Activated T-cell treated with anti-CD3 and anti-CD28 coated beads, Interleukin-2, amount 50 U/mL, for 24 hours (primary cell): ENCODE results near the gene MRPL21.
"Not testable (repeated sequence)": the region's sequence is repeated elsewhere in the genome, so short reads cannot be mapped to it uniquely, and the experiment has no call there.

Source experiments
- DNase-seq: peaks from one replicate; pipeline ENCODE4 v3.0.0-alpha.2; 2020
- H3K27ac Mint-ChIP-seq: 2 replicates; pipeline ENCODE4 v1.8.0; 2020; ENCODE audit warnings: mild to moderate bottlenecking, mixed read lengths
- H3K27me3 Mint-ChIP-seq: 2 replicates; pipeline ENCODE4 v1.8.0; 2020; ENCODE audit warnings: mixed read lengths
- H3K36me3 Mint-ChIP-seq: 2 replicates; pipeline ENCODE4 v1.8.0; 2020; ENCODE audit warnings: low read depth, mixed read lengths
- H3K4me1 Mint-ChIP-seq: 2 replicates; pipeline ENCODE4 v1.8.0; 2020; ENCODE audit warnings: low read depth, mixed read lengths
- H3K4me3 Mint-ChIP-seq: 2 replicates; pipeline ENCODE4 v1.8.0; 2020; ENCODE audit warnings: mild to moderate bottlenecking, moderate library complexity, mixed read lengths
- H3K9me3 Mint-ChIP-seq: 2 replicates; pipeline ENCODE4 v1.8.0; 2020; ENCODE audit warnings: mixed read lengths

MRPL21 gene

DNA sequence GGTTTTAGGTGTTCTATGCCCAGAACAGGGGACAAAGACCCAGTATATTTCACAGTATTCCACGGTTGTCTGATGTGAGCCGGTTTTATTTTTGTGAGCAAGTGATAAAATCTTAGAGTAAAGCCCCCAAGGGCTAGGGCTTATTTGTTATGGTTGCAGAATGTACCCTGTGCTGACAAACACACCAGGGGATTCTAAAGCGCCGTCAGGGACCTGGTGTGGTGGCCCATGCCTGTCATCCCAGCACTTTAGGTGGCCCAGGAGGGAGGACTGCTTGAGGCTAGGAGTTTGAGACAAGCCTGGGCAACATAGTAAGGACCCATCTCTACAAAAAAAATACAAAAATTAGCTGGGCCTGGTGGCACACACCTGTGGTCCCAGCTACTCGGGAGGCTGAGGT, 22.8 kb downstream of the MRPL21 start:
- Mint-ChIP-seq H3K27me3 (no peaks in the 10 kb centered on the region), H3K4me3 (no peak overlapping the region), H3K9me3 (no peaks in the 10 kb centered on the region), H3K36me3 (peaks cover 14% of the 10 kb centered on the region), H3K4me1 (no peaks in the 10 kb centered on the region), H3K27ac (no peak overlapping the region)
- DNase-seq: no peak

DNA sequence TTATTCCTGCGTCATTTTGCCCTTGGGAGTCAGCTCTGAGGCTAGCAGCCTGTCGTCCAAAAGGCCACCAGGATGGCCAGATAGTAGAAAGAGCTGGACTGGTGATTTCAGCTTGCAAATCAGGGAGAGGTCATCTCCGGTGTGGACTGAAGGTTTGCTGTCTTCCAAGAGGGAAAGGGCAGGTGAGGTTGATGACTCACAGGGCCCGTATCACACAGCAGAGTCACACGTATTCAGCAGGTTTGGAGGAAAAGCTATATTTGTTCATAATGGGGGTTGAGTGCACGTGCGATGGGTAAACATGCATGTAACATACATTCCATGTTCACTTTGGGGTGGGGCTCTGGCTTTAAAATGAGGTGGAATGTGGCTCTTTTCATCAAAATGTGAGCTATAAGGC, 25.6 kb downstream of the MRPL21 start:
- Mint-ChIP-seq H3K4me1 (no peaks in the 10 kb centered on the region), H3K36me3 (peaks cover 9% of the 10 kb centered on the region), H3K27ac (no peak overlapping the region), H3K27me3 (no peaks in the 10 kb centered on the region), H3K4me3 (no peak overlapping the region), H3K9me3 (no peaks in the 10 kb centered on the region)
- DNase-seq: no peak

DNA sequence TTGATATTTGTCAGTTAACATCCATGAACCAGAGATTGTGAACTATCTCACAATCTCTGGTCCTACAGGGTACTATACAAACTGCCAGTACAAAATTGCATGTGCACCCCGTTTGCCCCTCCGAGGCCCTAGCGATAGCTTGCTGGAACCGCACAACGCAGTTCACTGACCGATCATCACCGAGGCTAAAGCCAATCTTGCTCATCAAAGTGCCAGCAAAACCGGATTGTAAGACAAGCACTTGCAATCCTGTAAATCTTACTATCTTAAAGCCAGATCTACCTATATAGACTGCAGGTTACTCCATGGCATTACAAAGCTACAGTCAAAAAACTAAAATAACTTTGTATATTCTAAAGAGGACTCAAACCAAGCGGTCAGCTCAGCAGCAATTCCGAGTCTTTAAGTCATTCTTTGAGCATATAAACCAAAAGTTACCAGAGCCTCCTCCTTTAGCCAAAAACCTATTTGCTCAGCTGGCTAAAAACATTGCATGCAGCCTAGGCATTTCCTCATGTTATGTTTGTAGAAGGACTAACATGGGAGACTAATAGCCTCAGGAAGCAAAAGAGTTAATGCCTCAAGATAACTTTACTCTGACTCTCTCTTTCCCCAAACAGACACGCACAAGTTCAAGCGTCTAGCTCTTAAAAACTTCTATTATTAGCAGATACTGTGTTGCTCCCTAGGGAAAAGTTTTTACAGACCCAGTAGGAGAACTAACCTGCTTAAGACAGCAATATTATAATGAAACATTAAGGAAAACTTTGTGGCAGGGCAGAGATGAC, 31.2 kb downstream of the MRPL21 start:
- H3K36me3 Mint-ChIP-seq: no peaks in the 10 kb centered on the region
- no peak overlapping the region for H3K27ac Mint-ChIP-seq
- H3K4me3 Mint-ChIP-seq: no peak overlapping the region
- peaks cover 33% of the 10 kb centered on the region for H3K27me3 Mint-ChIP-seq
- no peaks in the 10 kb centered on the region for H3K9me3 Mint-ChIP-seq
- peaks cover 14% of the 10 kb centered on the region for H3K4me1 Mint-ChIP-seq
- no peak for DNase-seq

DNA sequence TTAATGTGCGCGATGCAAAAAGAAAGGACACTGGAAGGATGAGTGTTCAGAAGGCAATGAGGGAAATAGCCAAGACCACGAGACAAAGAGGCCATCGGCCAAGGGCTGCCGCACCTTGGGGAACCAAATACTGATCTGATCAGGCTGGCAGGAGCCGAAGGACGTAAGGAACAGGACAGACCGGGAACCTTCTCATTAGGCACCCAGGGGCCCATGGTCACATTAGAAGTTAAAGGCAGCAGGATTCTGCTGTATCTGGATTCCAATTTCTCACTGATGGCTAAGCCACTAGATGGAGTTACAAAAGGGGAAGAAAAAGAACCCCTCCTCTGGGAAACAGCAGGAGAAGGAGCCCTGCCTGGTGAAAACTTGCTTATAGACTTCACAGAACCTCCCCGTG, 33.2 kb downstream of the MRPL21 start:
- Mint-ChIP-seq H3K4me3 (peak overlapping the region; percentile 72), H3K9me3 (no peaks in the 10 kb centered on the region), H3K36me3 (no peaks in the 10 kb centered on the region), H3K4me1 (peaks cover 14% of the 10 kb centered on the region), H3K27ac (no peak overlapping the region), H3K27me3 (peaks cover 33% of the 10 kb centered on the region)
- DNase-seq: no peak

DNA sequence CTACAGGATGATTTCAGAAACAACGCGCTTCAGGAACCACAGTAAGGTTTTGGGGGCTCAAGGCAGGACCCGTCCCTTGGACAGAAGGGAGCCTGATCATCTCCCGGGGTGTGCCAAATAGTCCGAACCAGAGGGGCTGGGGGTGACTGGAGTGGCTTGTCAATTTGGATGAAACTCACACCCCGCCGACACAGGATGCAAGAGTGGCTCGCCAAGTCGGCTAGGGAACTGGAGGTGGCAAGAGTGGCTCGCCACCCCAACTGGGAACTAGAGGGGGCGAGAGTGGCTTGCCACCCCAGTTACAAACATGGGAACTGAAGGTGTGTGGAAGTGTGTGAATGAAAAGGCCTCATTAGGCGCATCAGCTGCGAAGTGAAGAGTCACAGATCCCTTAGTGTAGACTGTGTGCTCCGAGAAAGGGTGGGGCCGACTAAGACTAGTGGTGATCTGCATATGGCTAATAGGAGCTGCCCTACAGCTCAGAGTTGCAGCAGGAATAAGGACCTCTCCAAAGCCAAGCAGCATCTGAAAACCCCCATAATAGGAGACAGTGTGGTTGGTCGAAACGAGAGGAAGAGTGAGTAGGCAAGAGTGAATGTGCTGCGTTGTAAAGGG, 35.3 kb downstream of the MRPL21 start:
- Mint-ChIP-seq H3K9me3 (peaks cover 3% of the 10 kb centered on the region), H3K4me3 (no peak overlapping the region), H3K4me1 (peaks cover 14% of the 10 kb centered on the region), H3K36me3 (no peaks in the 10 kb centered on the region), H3K27ac (no peak overlapping the region), H3K27me3 (peaks cover 33% of the 10 kb centered on the region)
- DNase-seq: no peak

DNA sequence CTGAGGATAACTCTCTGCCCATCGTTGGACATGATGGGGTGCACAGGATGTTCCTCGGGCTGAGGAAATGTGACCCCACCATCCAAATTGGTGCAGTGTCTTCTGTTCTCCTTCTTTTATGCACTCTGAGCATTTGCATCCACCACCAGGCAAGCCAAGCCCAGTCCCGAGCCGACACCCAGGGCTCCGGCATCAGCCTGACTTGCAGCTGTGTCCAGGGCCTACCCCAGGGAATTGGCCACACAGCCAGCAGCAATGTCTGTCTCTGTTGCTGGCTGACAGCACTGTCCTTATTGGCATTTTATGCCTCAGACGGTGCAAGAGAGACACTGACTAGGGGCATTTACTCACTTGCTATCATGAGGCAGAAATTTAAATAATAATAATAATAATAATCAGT, 36.6 kb downstream of the MRPL21 start:
- Mint-ChIP-seq H3K4me1 (peaks cover 14% of the 10 kb centered on the region), H3K4me3 (no peak overlapping the region), H3K27me3 (peaks cover 33% of the 10 kb centered on the region), H3K9me3 (peaks cover 3% of the 10 kb centered on the region), H3K27ac (no peak overlapping the region), H3K36me3 (no peaks in the 10 kb centered on the region)
- DNase-seq: no peak

DNA sequence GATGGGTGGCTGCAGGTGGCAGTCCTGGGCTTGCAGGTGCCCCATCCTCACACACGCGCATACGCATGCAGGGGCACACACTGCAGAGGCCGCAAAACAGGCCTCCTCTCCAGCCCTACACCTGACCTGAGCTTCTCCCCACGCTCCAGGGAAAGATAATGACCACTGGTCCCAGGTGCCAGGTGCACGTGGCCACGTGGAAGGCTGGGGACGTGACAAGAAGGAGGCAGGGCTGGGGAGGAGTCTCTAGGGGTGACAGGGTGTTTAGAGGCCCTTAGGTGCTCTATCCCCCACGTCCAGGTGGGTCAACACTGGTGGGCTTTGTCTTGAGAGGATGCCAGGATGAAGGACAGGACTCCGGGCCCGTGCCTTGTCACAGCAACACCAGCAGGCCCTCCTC, 38.4 kb downstream of the MRPL21 start:
- Mint-ChIP-seq H3K36me3 (no peaks in the 10 kb centered on the region), H3K27me3 (peaks cover 21% of the 10 kb centered on the region), H3K4me1 (peaks cover 10% of the 10 kb centered on the region), H3K9me3 (peaks cover 3% of the 10 kb centered on the region), H3K4me3 (no peak overlapping the region), H3K27ac (no peak overlapping the region)
- DNase-seq: no peak

DNA sequence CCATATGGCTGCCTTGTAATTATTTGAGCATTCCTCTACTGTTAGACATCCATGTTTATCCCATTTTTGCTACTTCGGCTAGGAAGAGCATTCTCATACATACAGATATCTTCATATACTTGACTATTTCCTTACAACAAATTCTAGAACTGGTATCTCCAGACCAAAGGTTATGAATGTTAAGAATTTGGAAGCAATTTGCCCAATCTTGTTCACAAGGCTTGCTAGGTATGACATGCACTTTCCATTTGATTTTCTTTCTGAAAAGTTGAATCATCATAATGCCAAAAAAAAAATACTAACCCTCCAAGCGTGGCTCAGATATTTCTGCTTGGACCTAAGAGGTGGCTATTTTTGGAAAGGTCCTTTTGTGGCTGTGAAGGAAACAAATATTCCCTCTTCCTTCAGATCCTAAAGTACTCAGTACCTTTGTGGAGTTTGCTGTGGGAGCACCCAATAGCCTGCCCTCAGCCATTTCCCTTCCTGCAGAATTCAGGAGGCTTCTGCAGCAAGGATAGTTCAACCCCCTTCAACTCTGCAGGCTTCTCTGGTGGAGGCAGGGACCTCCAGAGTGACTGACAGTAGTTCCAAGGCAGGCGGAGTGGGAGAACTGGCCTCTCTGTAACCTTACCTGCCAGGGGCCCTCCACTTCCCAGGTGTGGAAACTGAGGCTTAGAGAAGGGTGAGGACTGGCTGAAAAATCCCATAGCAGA, 39.9 kb downstream of the MRPL21 start:
- no peak for DNase-seq
- Mint-ChIP-seq H3K27ac (no peak overlapping the region), H3K4me1 (no peaks in the 10 kb centered on the region), H3K9me3 (peaks cover 3% of the 10 kb centered on the region), H3K36me3 (no peaks in the 10 kb centered on the region), H3K27me3 (peaks cover 6% of the 10 kb centered on the region), H3K4me3 (no peak overlapping the region)

DNA sequence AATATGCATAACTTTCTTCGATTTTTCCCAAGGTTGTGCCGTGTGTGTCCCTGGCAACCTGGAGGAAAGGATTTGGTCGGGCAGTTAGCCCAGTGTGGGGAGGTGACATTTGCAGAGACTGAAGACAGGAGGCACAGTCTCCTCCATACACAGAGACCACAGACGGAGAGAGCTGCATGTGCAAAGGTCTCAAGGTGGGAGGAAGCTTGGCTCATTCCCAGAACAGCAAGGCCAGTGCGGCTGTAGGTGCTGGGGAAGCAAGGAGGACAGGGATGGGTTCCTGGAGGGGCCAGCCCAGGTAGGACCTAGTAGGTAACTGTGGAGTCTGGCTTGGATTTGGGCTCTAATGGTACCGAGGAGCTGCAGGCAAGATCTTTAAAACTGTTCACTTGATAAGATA, 41.2 kb downstream of the MRPL21 start:
- no peaks in the 10 kb centered on the region for H3K27me3 Mint-ChIP-seq
- H3K36me3 Mint-ChIP-seq: no peaks in the 10 kb centered on the region
- H3K4me1 Mint-ChIP-seq: no peaks in the 10 kb centered on the region
- no peak overlapping the region for H3K27ac Mint-ChIP-seq
- peaks cover 3% of the 10 kb centered on the region for H3K9me3 Mint-ChIP-seq
- H3K4me3 Mint-ChIP-seq: no peak overlapping the region
- DNase-seq: no peak

DNA sequence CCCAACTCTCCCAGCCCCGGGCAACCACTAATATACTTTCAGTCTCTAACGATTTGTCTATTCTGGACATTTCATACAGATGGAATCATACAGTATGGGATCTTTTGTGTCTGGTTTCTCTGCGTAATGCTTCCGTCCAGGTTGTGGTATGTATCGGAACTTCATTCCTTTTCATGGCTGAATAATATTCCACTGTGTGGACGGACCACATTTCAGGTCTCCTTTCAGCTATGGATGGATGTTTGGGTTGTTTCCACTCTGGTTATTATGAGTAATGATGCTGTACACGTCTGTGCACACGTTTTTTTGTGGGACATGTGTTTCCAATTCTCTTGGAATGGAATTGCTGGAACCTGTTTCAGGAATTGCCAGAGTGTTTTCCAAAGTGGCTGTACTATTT, 44.5 kb downstream of the MRPL21 start:
- Mint-ChIP-seq H3K4me1 (peaks cover 2% of the 10 kb centered on the region), H3K27me3 (peaks cover 16% of the 10 kb centered on the region), H3K27ac (no peak overlapping the region), H3K9me3 (peaks cover 1% of the 10 kb centered on the region), H3K4me3 (no peak overlapping the region), H3K36me3 (no peaks in the 10 kb centered on the region)
- DNase-seq: no peak

DNA sequence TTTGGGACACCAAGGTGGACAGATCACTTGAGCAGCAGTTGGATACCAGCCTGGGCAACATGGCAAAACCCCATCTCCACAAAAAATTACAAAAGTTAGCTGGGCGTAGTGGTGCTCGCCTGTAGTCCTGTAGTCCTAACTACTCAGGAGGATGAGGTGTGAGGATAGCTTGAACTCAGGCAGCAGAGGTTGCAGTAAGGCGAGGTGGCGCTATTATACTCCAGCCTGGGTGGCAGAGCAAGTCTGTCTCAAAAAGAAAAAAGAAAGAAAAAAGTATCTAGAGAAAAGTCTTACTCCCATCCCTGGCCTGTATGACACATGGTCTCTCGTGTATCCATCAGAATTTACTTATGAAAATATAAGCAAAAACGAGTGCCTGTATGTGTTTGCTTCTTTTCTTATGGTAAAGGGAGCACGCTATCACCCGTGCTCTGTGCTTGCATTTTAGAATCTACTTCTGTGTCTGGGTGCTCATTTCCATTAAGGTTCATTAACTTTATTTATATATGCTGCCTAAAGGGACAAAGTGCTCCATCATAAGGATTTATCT, 46.5 kb downstream of the MRPL21 start:
- H3K9me3 Mint-ChIP-seq: no peaks in the 10 kb centered on the region
- H3K36me3 Mint-ChIP-seq: no peaks in the 10 kb centered on the region
- H3K4me1 Mint-ChIP-seq: peaks cover 2% of the 10 kb centered on the region
- H3K27me3 Mint-ChIP-seq: peaks cover 33% of the 10 kb centered on the region
- no peak for DNase-seq
- no peak overlapping the region for H3K27ac Mint-ChIP-seq
- H3K4me3 Mint-ChIP-seq: no peak overlapping the region

DNA sequence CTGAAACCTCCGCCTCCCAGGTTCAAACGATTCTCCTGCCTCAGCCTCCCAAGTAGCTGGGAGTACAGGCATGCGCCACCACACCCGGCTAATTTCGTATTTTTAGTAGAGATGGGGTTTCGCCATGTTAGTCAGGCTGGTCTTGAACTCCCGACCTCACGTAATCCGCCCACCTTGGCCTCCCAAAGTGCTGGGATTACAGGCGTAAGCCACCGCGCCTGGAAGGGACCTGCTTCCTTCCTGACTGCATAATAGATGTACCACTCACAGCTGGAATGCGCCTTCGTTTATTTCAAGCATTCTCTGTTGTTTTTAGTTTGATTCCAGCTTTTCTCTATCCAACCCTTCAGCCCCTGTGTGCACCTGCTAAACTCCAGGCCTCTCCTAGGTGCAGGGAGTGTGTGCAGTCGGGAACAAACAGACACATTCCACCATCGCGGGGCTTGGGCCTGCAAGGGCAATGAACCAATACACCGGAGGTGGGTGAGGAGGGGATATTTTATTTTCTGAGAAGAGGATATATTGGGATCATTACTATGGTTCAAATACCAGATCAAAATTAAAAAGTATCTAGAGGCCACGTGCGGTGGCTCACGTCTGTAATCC, 47.1 kb downstream of the MRPL21 start:
- not testable (repeated sequence) for H3K9me3 Mint-ChIP-seq, H3K27ac Mint-ChIP-seq, H3K4me1 Mint-ChIP-seq, H3K4me3 Mint-ChIP-seq, DNase-seq, H3K36me3 Mint-ChIP-seq
- H3K27me3 Mint-ChIP-seq: peaks cover 36% of the 10 kb centered on the region

DNA sequence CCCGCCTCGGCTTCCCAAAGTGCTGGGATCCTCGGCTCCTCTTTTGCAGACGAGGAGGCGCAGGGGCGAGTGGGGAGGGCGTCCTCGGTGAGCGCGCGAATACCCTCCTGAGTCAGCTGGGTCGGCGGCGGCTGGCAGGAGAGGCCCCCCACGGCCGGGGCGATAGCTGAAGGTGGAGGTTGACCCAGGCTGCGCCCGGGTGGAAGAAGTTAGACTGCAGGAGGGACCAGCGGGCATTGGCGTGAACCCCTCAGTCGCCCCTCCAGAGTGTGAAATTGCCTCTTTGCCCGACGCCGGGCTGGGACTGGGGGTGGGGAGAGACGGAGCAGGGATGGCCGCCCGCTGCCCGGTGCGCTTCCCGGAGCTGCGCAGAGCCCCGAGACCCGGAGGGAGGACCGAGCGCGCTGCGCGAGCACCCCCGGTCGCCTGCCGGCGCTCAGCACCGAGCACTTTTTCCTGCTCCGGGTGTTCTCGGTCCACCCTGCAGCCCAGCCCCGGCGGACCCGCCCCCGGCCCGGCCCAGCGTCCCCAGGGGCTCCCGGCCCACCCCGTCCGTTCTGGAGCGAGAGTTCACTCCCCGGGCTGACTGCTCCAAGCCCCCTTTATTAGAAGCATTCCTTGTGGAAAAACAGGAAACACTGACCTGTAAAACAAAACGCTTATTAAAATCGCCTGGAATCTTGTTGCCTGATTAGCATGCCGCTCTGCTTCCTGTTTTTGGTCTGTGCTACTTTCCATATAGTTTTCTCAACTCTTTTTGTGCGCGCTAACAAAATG, 48.2 kb downstream of the MRPL21 start:
- Mint-ChIP-seq H3K27ac (no peak overlapping the region), H3K36me3 (no peaks in the 10 kb centered on the region), H3K9me3 (no peaks in the 10 kb centered on the region), H3K4me1 (peaks cover 2% of the 10 kb centered on the region), H3K27me3 (peaks cover 42% of the 10 kb centered on the region), H3K4me3 (peak overlapping the region; percentile 56)
- peak; percentile 49 for DNase-seq
